ENCODE data around the gene RSPH4A. TPM values are rescaled to one million over a fixed set of nuclear protein-coding genes. Genes with fewer than 3 reads are reported as not detected.
A peak's percentile ranks its signal among the peaks of the same experiment; 100 is the strongest.

RSPH4A gene
- total and polyA plus RNA-seq, 9 of the 15 experiments (the other 6 are each of a cell fraction or from before 2014, with no cell fraction given): 0.04 to 0.30 (median 0.11) TPM

DNA sequence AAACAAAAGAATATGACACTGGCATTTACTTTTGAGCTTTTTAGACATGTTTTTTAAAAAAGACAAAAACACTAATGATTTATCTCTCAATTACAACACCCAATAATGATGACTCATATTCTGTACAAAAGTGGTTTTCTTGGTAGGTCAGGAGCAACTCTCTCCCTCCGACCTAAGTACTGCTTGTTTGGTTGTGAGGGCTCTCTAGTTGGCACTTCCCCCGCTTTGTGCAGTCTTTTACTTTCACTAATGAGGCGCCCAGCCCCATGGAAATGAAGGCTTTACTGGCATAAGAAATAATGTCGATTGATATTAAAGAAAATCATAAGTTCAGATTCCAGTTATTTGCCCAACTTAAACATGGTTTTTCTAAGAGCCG, 66.0 kb downstream of the RSPH4A start:
- 0 out of 3 replicates have a peak, but pooled peaks cover 3% of the 10 kb centered on the region for H3K36me3 ChIP-seq (ENCODE audit: control insufficient read depth, insufficient read depth, low read length)
- peaks cover 32% of the 10 kb centered on the region for H3K79me2 ChIP-seq (ENCODE audit: control insufficient read depth, insufficient read depth, low read length)
- H3K9ac ChIP-seq (ENCODE audit: insufficient read depth in 1 of 2, low read depth in 2 of 2, low read length in 2 of 2): peak overlapping the region; percentile 50 to 87
- ATAC-seq (peak; percentile 17), FAIRE-seq (peak; percentile 32), DNase-seq (ENCODE audit: extremely low read depth in 1 of 4, low spot score in 3 of 4) (peak in 1 of 4 experiments; percentile 40)
- 9% methylated on average over 5 of the region's 5 CpGs for WGBS (ENCODE audit: insufficient coverage, low coverage, missing lambda C conversion rate)
- POLR2A ChIA-PET: interaction anchor here (0.6 to 2.9 kb wide), 6 partner anchors 9 to 399 kb away, joined by 3 to 15 read pairs (median 4); partner anchors contain the start of genes RWDD1 and ZUP1
- no peaks in the 10 kb centered on the region for H3K27me3 ChIP-seq (ENCODE audit: control insufficient read depth in 2 of 2, insufficient read depth in 2 of 2, low read length in 2 of 2)
- H3K9me1 ChIP-seq (ENCODE audit: control insufficient read depth, insufficient read depth, low read length): no peaks in the 10 kb centered on the region
- no peaks in the 10 kb centered on the region for H4K20me1 ChIP-seq (replicated peaks; ENCODE audit: control insufficient read depth, insufficient read depth, low read length)
- no peaks in the 10 kb centered on the region for H3K9me3 ChIP-seq (replicated peaks; ENCODE audit: control insufficient read depth, insufficient read depth, low read depth, low read length)
- peak overlapping the region; percentile 80 for H3K4me3 ChIP-seq
- H3K27ac ChIP-seq (ENCODE audit: extremely low read depth, low read depth, low read length): peak overlapping the region; percentile 48; the same call in 2 of the 3 replicates
- peak overlapping the region; percentile 61 for H2AFZ ChIP-seq (ENCODE audit: low read depth, low read length)
- peak overlapping the region; percentile 100 for H3K4me2 ChIP-seq (ENCODE audit: insufficient read depth, low read length)
- BruUV-seq (replicated peaks): no TSS peak
- in situ Hi-C loops (cut with MboI) (no loop called here), intact Hi-C loops (cut with micrococcal nuclease) (no loop called here)
- H3K4me1 ChIP-seq (replicated peaks in 1 of 2; ENCODE audit: control insufficient read depth in 2 of 2, insufficient read depth in 2 of 2, low read length in 2 of 2): peaks cover 3 to 10% of the 10 kb centered on the region in 2 experiments; a peak in 2 of 5 replicates
- CTCF ChIA-PET (ENCODE audit: low intra/inter-chr PET ratio): no interaction called here
- TF ChIP-seq NFE2 (IDR thresholded peaks at IDR 0.05; ENCODE audit: low read depth) (peak; percentile 30; the same call in 1 of the 2 replicates), GATAD2B (IDR thresholded peaks at IDR 0.05; ENCODE audit: borderline replicate concordance) (no peak), HIVEP1 (CRISPR knock-in tag; IDR thresholded peaks at IDR 0.05) (no peak), FOSL1 (tag; conservative IDR thresholded peaks at IDR 0.05) (peak; percentile 63), MAFF (IDR thresholded peaks at IDR 0.05; ENCODE audit: low read length) (no peak), HNRNPH1 (optimal IDR thresholded peaks at IDR 0.05; ENCODE audit: low read depth, low read length) (no peak), PHF20 (IDR thresholded peaks at IDR 0.05; ENCODE audit: partially characterized antibody) (no peak), DMBX1 (CRISPR knock-in tag; IDR thresholded peaks at IDR 0.05; ENCODE audit: borderline replicate concordance) (no peak), RBM34 (IDR thresholded peaks at IDR 0.05; ENCODE audit: borderline replicate concordance, insufficient read depth, low read length) (no peak), SIN3B (IDR thresholded peaks at IDR 0.05; ENCODE audit: low read depth) (no peak), ZNF316 (IDR thresholded peaks at IDR 0.05) (peak; percentile 84), MYNN (IDR thresholded peaks at IDR 0.05) (no peak), MYNN (CRISPR knock-in tag; IDR thresholded peaks at IDR 0.05) (no peak), SIN3A (IDR thresholded peaks at IDR 0.05; ENCODE audit: borderline replicate concordance in 2 of 2, control insufficient read depth in 1 of 2, low read depth in 2 of 2, low read length in 2 of 2) (no peak)
- TF ChIP-seq, protein P1, sequence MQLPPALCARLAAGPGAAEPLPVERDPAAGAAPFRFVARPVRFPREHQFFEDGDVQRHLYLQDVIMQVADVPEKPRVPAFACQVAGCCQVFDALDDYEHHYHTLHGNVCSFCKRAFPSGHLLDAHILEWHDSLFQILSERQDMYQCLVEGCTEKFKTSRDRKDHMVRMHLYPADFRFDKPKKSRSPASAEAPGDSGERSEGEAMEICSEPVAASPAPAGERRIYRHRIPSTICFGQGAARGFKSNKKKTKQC (CRISPR knock-in tag; IDR thresholded peaks at IDR 0.05): no peak
- TF ChIP-seq, protein P2, sequence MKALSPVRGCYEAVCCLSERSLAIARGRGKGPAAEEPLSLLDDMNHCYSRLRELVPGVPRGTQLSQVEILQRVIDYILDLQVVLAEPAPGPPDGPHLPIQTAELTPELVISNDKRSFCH (CRISPR knock-in tag; IDR thresholded peaks at IDR 0.05): no peak
- TF ChIP-seq, protein P2 (tag; IDR thresholded peaks at IDR 0.05): no peak
- TF ChIP-seq, protein P3, sequence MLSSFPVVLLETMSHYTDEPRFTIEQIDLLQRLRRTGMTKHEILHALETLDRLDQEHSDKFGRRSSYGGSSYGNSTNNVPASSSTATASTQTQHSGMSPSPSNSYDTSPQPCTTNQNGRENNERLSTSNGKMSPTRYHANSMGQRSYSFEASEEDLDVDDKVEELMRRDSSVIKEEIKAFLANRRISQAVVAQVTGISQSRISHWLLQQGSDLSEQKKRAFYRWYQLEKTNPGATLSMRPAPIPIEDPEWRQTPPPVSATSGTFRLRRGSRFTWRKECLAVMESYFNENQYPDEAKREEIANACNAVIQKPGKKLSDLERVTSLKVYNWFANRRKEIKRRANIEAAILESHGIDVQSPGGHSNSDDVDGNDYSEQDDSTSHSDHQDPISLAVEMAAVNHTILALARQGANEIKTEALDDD (IDR thresholded peaks at IDR 0.05): no peak
- TF ChIP-seq, protein P4, sequence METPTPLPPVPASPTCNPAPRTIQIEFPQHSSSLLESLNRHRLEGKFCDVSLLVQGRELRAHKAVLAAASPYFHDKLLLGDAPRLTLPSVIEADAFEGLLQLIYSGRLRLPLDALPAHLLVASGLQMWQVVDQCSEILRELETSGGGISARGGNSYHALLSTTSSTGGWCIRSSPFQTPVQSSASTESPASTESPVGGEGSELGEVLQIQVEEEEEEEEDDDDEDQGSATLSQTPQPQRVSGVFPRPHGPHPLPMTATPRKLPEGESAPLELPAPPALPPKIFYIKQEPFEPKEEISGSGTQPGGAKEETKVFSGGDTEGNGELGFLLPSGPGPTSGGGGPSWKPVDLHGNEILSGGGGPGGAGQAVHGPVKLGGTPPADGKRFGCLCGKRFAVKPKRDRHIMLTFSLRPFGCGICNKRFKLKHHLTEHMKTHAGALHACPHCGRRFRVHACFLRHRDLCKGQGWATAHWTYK (CRISPR knock-in tag; IDR thresholded peaks at IDR 0.05): no peak
- TF ChIP-seq, protein P5, sequence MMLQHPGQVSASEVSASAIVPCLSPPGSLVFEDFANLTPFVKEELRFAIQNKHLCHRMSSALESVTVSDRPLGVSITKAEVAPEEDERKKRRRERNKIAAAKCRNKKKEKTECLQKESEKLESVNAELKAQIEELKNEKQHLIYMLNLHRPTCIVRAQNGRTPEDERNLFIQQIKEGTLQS (IDR thresholded peaks at IDR 0.05): peak; percentile 81
- TF ChIP-seq, protein P5 (CRISPR knock-in tag; conservative IDR thresholded peaks at IDR 0.05): no peak

Measured in K562 (cell line).